GM19438 (cell line): Measurements from ENCODE around the gene CDH4.
"Not testable (repeated sequence)": the region's sequence is repeated elsewhere in the genome, so short reads cannot be mapped to it uniquely, and the experiment has no call there.

ENCODE experiments used
- ATAC-seq: cut with Tn5 transposase; IDR thresholded peaks from one replicate; pipeline ENCODE4 v1.9.1; 2021; ENCODE audit warnings: low read depth; ENCODE audit not compliant: unreplicated experiment

The CDH4 gene

DNA sequence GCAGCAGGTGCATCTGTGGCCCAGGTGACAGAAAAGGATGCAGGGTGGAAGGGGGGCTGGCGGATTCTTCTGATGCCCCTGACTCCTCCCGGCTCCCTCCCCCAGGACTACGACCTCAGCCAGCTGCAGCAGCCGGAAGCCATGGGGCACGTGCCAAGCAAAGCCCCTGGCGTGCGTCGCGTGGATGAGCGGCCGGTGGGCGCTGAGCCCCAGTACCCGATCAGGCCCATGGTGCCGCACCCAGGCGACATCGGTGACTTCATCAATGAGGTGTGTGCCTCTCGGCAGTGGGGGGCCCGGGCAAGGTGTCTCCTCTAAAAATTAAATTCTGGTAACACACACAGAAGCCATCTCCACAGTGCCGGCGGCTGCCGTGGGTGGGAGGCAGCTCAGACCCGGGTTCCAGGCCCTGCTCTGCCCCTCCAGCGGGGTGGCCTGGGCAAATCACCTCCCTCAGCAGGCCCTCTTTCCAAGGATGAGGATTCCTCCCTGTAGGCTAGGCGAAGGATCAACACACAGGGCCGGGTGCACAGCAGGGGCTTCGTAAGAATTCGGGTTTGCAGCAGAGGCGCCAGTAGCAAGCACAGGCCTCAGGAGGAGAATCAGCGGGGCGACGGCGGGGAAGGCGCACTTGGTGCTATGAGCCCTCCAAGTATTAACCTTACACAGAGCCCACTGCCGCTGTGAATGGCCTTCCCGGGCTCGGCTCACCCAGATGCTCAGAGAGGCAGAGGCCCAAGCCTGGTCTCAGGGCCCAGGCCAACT lies 682.1 kb downstream of the CDH4 start:
- ATAC-seq: no peak

DNA sequence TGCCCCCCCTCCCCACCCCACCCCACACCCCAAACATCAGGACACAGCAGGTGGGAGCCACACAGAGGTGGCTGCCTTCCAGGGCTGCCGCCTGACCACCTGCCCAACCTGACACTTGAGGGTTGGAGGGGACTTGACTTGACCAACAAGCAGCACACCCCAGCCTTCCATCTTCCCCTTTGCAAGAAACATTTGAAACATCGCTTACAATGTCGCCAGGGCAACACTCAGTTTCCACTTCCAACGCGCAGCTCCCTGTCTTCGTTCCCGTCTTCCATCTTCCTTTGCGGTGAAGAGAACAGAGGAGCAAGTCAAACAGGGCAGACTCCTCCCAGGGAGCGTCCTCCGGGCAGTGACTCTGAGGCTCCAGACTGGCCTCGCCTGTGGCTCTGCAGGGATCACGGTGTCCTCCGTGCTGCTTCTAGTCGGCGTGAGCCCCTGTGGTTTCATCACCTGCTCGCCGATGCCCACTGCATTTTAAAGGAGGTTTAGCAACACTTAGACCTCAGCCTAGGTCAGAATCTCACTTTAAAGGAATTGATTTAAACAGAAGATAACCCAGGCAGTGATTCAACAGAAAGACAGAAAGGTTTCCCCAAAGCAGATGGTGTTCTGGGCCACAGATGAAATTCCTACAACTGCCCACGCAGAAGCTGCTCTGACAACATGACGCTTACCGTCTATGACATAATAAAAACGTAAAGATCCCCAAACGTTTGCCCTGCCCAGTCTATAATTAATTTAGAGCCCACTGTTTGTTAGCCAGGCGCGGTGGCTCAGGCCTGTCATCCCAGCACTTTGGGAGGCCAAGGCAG lies 682.9 kb downstream of the CDH4 start:
- no peak for ATAC-seq

DNA sequence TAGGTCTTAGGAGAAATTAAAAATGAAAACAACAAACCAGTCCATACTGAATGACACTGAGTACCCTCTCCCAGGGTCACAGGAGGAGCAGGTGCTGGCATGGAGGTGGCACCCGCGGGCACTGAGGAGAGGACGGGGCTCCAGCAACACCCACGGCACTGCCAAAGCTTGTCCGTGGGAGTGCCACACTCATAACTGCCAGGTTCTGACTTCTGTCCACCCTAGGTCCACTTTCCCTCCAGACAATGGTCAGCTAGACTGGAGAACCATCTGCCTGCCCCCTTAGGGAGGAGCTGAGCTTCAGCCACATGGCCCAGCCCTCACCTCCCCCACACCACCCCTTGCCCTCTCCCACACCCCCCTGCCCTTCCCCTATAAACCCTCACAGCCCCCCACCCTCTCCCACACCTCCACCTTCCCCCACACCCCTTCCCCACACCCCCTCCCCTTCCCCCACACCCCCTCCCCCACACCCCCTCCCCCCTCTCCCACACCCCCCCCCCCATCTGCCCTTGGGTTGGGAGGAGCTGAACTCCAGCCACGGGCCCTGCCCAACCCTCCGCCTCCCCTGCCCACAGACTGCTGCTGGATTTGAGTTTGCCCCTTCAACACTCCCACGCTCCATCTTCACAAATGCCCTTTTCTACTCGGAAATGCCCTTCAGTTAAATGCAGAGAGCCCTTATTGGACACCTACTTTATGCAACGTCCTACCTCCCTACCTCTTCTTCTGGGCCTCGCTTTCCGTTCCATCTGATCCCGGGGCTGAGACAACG lies 684.1 kb downstream of the CDH4 start:
- ATAC-seq: no peak

DNA sequence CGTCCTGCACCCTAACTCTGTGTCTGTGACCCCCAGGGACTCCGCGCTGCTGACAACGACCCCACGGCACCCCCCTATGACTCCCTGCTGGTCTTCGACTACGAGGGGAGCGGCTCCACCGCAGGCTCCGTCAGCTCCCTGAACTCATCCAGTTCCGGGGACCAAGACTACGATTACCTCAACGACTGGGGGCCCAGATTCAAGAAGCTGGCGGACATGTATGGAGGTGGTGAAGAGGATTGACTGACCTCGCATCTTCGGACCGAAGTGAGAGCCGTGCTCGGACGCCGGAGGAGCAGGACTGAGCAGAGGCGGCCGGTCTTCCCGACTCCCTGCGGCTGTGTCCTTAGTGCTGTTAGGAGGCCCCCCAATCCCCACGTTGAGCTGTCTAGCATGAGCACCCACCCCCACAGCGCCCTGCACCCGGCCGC lies 684.7 kb downstream of the CDH4 start:
- no peak for ATAC-seq

DNA sequence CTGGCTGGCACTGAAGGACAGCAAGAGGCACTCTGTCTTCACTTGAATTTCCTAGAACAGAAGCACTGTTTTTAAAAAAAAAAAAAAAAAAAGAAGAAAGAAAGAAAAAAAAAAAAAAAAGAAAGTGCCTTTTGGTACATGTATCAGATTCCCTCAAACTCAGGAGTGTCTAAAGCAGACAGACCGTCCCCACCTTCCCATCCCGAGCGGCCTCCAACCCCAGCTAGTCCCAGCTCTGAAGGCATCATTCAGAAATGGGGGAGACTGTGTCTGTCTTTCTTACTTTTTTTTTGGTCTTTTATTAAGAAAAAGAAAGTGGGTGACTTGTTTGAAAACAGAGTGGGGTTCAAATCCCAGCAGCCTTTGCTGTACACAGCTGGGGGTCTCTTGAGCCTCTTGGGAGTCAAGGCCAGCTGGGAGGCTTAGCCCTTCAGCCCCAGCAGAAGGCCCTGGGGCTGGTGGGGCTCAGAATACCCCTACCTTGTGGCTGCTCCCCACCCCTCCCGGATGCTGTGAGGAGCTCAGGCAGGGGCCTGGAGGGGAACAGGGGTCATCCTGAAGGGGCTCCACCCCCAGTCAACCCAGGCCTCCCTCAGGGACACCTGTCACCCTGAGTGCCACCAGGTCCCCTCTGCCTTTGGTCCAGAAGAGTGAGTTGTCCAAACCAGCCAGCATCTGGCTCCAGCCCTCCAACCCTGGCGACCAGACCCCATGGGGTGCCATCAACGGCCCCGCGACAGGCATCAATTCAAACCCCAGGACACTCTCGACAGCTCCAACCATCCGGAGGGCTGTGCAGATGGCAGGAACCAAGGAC lies 685.3 kb downstream of the CDH4 start:
- ATAC-seq: no peak

GRCh38 chr20:61937963-61938838 lies 686.1 kb downstream of the CDH4 start:
- ATAC-seq: no peak

DNA sequence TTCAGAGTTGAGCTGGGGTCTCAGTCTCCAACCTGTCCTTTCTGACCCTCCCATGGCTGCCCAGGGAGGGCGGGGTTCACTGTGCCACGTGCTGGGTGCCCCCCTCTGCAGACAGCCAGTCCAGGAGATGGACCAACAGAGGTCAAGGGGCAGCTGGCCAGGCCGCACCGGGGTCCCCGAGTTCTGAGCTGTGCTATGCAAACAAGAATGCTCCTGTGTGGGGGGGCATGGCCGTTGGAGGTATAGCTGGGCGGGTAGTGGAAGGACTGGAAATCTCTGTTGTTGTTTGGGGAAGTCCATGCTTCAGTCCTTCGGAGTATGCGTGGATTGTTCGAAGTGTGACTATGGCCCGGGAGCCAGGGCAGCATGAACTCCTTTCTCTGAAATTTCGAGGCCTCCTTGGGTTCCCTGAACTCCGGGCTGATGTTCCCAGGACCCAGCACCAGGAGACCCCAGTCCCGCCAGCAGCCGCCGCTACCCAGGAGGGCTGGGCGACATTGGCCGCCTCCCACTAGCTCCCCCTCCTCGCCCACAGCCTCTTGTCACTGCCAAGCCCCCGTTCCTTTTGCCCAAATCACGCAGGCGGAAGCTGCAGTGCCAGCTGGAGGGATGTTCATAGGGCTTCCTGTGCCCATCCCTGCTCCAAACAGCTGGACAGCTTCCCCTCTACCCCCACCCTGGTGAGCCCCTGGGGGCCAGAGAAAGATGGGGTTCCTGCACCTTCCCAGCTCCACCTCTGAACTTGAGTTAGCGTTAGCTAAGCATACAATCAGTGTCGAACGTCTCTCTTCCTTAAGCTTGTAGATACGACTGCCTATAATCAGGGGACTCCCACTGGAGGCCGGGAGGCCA lies 687.0 kb downstream of the CDH4 start:
- no peak for ATAC-seq

GRCh38 chr20:61939691-61940360 lies 687.8 kb downstream of the CDH4 start:
- ATAC-seq: no peak

- no peak for ATAC-seq
These were observed 688.4 kb downstream of the CDH4 start for GRCh38 chr20:61940491-61940890.

DNA sequence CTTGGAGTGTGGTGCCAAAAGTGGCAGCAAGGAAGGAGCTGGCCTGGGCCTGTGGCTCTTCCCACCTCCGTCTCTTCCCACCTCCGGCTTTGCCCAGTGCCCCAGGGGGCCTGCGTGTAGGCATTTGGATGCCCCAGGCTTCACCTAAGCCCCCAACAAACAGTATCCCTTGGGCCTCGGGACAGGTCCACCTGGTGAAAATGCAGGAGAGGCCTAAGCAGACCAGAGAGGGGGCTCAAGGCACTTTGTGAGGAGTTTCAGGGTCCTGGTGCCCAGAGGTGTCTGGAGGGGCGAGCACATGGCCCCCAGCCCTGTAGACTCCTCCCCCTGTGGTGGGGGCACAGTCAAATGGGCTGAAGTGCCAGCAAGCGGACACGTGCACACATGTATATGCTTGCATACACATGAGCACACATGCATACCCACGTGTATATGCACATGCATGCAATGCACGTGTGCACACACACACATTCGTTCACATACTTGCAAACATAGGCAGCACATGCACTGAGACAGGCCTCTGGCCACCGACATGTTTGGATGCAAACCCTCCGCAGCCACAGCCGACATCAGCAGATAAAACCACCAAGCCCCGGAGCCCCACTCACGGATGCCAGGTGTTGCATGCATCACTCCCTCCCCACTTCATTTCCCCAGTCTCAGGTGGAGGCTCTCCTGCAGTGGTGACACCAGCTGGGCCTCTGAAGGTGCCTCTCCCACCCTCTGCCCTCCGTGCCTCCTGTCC lies 689.1 kb downstream of the CDH4 start:
- ATAC-seq: no peak

DNA sequence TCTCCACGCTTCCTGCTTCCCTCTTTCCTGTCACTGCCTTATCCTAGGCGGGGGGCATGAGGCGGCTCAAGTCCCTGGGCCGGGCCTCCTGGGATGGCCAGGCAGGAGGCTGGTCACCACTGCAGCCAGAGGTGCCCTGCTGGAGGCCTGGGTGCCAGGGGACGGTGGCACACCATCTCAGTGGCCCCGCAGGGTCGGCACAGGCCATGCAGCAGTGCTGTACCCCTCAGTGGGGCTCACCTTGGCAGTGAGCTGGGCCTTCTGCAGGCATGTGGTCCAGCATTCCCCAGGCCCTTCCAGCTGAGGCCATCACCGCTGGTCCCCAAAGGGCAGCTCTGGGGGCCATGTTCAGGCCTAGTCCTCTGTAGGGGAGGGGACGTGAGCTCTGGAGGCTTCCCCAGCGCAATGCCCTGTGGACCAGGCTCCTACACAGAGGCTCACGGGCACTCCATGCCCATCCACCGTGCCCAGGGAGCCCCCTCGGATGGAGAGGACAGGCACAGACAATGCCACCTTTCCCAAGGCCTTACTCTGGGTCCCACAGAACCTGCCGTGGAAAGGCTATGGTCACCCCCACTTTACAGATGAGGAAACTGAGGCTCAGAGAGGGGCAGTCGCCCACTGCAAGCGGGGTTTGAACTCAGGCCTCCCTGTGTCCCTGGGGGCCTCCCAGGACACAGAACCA lies 689.8 kb downstream of the CDH4 start:
- ATAC-seq: no peak

- no peak for ATAC-seq
These were observed 690.5 kb downstream of the CDH4 start for GRCh38 chr20:61942526-61942925.

DNA sequence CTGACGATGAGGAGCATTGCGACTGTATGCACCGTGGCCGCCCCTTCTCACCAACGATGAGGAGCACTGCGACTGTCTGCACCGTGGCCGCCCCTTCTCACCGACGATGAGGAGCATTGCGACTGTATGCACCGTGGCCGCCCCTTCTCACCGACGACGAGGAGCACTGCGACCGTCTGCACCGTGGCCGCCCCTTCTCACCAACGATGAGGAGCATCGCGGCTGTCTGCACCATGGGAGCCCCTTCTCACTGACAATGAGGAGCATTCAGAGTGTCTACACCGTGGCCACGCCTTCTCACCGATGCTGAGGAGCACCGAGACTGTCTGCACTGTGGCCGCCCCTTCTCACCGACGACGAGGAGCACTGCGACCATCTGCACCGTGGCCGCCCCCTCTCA lies 692.9 kb downstream of the CDH4 start:
- not testable (repeated sequence) for ATAC-seq

GRCh38 chr20:61945495-61945894 lies 693.4 kb downstream of the CDH4 start:
- not testable (repeated sequence) for ATAC-seq

DNA sequence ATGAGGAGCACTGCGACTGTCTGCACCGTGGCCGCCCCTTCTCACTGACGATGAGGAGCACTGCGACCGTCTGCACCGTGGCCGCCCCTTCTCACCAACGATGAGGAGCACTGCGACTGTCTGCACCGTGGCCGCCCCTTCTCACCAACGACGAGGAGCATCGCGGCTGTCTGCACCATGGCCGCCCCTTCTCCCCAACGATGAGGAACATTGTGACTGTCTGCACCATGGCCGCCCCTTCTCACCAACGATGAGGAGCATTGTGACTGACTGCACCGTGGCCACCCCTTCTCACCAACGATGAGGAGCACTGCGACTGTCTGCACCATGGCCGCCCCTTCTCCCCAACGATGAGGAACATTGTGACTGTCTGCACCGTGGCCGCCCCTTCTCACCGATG lies 696.0 kb downstream of the CDH4 start:
- not testable (repeated sequence) for ATAC-seq

DNA sequence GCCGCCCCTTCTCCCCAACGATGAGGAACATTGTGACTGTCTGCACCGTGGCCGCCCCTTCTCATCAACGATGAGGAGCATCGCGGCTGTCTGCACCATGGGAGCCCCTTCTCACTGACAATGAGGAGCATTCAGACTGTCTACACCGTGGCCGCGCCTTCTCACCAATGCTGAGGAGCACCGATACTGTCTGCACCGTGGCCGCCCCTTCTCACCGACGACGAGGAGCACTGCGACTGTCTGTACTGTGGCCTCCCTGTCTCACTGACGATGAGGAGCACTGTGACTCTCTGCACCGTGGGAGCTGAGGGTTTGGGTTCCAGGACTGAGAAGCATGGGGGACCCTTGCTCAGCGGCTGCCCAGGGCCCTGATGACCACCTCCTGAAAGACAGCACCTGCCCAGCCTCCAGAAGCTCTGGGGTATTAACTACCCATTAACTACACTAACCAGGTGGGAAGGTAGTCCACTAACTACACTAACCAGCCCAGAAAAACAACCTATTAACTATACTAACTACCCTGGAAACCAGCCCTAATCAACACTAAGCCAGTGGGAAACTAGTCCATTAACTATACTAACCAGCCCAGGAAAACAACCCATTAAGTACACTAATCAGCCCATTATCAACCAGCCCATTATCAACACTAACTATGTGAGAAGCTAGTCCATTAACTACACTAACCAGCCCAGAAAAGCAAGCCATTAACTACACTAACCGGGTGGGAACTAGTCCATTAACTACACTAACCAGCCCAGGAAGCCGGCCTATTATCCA lies 696.7 kb downstream of the CDH4 start:
- no peak for ATAC-seq
